ENCODE data around the gene HIGD1B.

The HIGD1B gene

DNA sequence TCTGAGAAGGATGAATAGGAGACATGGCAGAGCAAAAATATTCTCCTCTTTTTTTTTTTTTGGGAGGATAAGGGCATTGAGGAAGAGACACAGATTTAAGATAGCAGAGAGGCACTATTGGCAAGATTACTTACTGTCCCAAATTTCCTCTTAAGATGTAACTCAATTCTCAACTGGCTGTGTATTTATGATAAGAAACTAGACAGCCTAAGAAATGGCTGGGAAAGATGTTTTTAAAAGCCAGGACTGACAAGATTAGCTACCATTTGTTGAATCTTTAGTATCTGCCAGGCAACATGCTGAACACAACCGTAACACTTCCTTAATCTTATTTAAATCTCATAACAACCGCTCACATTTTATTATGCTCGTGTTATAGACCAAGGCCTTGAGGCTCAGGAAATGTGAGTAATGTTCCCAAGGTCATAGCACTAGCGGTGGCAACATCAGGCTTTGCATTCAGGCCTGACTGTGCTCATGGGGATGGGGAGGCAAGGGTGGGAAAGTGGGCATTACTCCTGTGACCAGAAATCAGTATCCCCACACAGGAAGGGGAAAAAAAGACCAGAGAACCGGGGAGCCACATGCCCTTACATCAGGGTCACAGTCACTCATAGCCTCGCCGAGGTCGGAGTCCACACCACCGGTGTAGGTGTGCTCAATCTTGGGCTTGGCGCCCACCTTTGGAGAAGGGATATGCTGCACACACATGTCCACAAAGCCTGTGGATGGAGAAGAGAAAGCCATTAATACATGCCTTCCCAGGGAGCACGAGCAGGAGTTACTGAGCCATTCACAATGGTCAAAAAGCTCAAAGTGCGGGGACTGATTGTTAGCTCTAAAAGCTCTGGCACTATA is 15.6 kb downstream of the HIGD1B start:
- Histone ChIP-seq H3K18ac (ENCODE audit: low read length) (no peak overlapping the region), H3K4me1 (ENCODE audit: control insufficient read depth, low read depth, low read length) (no peaks in the 10 kb centered on the region), H3K9ac (ENCODE audit: low read length) (no peak overlapping the region), H4K8ac (ENCODE audit: low read depth, low read length) (no peak overlapping the region), H2BK5ac (ENCODE audit: low read length) (no peak overlapping the region), H3K4ac (ENCODE audit: low read depth, low read length) (no peak overlapping the region), H4K5ac (ENCODE audit: low read length) (no peak overlapping the region), H2AK5ac (ENCODE audit: low read length) (no peak overlapping the region), H3K56ac (ENCODE audit: low read length) (no peak overlapping the region), H2BK120ac (ENCODE audit: low read depth, low read length) (no peak overlapping the region), H3K4me2 (ENCODE audit: low read length) (no peak overlapping the region), H2BK15ac (replicated peaks; ENCODE audit: low read depth) (no peak overlapping the region), H3K79me2 (ENCODE audit: control insufficient read depth, insufficient read depth, low read length) (no peaks in the 10 kb centered on the region), H3K36me3 (ENCODE audit: control insufficient read depth, insufficient read depth, low read length) (peaks cover 22% of the 10 kb centered on the region), H3K79me1 (ENCODE audit: low read length) (no peaks in the 10 kb centered on the region), H3K4me3 (ENCODE audit: low read length) (no peak overlapping the region), H3K27ac (ENCODE audit: low read depth, low read length) (no peak overlapping the region), H3K23ac (ENCODE audit: low read length) (no peak overlapping the region), H3K27me3 (ENCODE audit: insufficient read depth, low read length, poor library complexity) (no peaks in the 10 kb centered on the region)
- 100% methylated on average over 3 of the region's 12 CpGs for WGBS (ENCODE audit: extremely low coverage, insufficient coverage, low lambda C conversion rate)
- DNase-seq = no peak

DNA sequence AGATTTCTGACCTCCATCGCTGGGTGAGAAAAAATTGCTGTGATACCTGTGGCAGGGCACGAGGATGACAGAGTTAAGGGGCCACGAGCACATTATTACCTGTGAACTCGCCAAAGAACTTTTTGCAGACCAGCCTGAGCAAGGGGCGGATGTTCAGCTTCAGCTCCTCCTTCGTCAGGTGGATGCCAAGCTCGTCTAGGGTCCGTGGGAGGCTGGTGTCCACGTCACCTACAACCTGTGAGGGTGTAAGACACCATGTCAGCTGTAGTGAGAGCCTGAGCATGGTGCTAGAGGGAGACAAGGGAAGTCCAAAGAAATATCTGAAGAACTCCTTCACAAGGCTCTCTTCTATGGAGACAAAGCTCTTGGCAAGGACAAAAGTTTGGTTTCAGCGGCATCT is 17.1 kb downstream of the HIGD1B start:
- no peak overlapping the region for H4K5ac ChIP-seq (ENCODE audit: low read length)
- no peak overlapping the region for H2AK5ac ChIP-seq (ENCODE audit: low read length)
- peaks cover 16% of the 10 kb centered on the region for H3K36me3 ChIP-seq (ENCODE audit: control insufficient read depth, insufficient read depth, low read length)
- H3K4me2 ChIP-seq (ENCODE audit: low read length) = no peak overlapping the region
- H3K27ac ChIP-seq (ENCODE audit: low read depth, low read length) = no peak overlapping the region
- H3K9ac ChIP-seq (ENCODE audit: low read length) = no peak overlapping the region
- H3K4ac ChIP-seq (ENCODE audit: low read depth, low read length) = no peak overlapping the region
- no peak overlapping the region for H4K8ac ChIP-seq (ENCODE audit: low read depth, low read length)
- H3K56ac ChIP-seq (ENCODE audit: low read length) = no peak overlapping the region
- H3K79me1 ChIP-seq (ENCODE audit: low read length) = no peaks in the 10 kb centered on the region
- H3K4me1 ChIP-seq (ENCODE audit: control insufficient read depth, low read depth, low read length) = no peaks in the 10 kb centered on the region
- DNase-seq = no peak
- no peak overlapping the region for H3K4me3 ChIP-seq (ENCODE audit: low read length)
- no peak overlapping the region for H2BK15ac ChIP-seq (replicated peaks; ENCODE audit: low read depth)
- no peak overlapping the region for H3K18ac ChIP-seq (ENCODE audit: low read length)
- H3K79me2 ChIP-seq (ENCODE audit: control insufficient read depth, insufficient read depth, low read length) = no peaks in the 10 kb centered on the region
- no peak overlapping the region for H3K23ac ChIP-seq (ENCODE audit: low read length)
- H3K27me3 ChIP-seq (ENCODE audit: insufficient read depth, low read length, poor library complexity) = no peaks in the 10 kb centered on the region
- no peak overlapping the region for H2BK5ac ChIP-seq (ENCODE audit: low read length)
- H2BK120ac ChIP-seq (ENCODE audit: low read depth, low read length) = no peak overlapping the region
- no CpG with 5 or more reads among the region's 10 CpGs for WGBS (ENCODE audit: extremely low coverage, insufficient coverage, low lambda C conversion rate)

DNA sequence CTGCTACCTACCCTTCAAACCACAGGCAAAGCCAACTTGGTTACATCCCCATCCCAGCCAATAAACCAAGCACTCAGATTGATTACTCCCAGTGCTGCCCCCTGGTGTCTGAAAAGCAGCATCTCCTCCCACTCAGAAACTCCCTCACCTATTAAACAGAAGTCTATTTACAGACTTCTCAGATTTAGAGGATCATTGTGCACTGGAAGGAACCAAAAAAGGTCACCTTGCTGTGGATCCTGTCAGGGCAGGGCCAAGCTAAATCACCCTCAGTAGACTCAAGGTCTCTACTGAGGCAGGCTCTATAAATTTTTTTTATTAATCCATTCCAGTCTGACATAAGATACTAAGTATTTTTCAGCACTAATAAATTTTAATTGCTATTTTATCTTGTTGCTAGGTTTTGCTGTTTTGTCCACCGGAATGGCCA is 17.6 kb downstream of the HIGD1B start:
- Histone ChIP-seq H3K4me1 (ENCODE audit: control insufficient read depth, low read depth, low read length) (no peaks in the 10 kb centered on the region), H2BK15ac (replicated peaks; ENCODE audit: low read depth) (no peak overlapping the region), H3K4ac (ENCODE audit: low read depth, low read length) (no peak overlapping the region), H2AK5ac (ENCODE audit: low read length) (no peak overlapping the region), H3K79me1 (ENCODE audit: low read length) (no peaks in the 10 kb centered on the region), H3K9ac (ENCODE audit: low read length) (no peak overlapping the region), H3K36me3 (ENCODE audit: control insufficient read depth, insufficient read depth, low read length) (peaks cover 13% of the 10 kb centered on the region), H4K5ac (ENCODE audit: low read length) (no peak overlapping the region), H3K27me3 (ENCODE audit: insufficient read depth, low read length, poor library complexity) (no peaks in the 10 kb centered on the region), H3K79me2 (ENCODE audit: control insufficient read depth, insufficient read depth, low read length) (no peaks in the 10 kb centered on the region), H4K8ac (ENCODE audit: low read depth, low read length) (no peak overlapping the region), H3K4me2 (ENCODE audit: low read length) (no peak overlapping the region), H3K56ac (ENCODE audit: low read length) (no peak overlapping the region), H2BK120ac (ENCODE audit: low read depth, low read length) (no peak overlapping the region), H3K27ac (ENCODE audit: low read depth, low read length) (no peak overlapping the region), H2BK5ac (ENCODE audit: low read length) (no peak overlapping the region), H3K23ac (ENCODE audit: low read length) (no peak overlapping the region), H3K4me3 (ENCODE audit: low read length) (no peak overlapping the region), H3K18ac (ENCODE audit: low read length) (no peak overlapping the region)
- DNase-seq = peak; percentile 79
- no CpG with 5 or more reads among the region's 1 CpG for WGBS (ENCODE audit: extremely low coverage, insufficient coverage, low lambda C conversion rate)

DNA sequence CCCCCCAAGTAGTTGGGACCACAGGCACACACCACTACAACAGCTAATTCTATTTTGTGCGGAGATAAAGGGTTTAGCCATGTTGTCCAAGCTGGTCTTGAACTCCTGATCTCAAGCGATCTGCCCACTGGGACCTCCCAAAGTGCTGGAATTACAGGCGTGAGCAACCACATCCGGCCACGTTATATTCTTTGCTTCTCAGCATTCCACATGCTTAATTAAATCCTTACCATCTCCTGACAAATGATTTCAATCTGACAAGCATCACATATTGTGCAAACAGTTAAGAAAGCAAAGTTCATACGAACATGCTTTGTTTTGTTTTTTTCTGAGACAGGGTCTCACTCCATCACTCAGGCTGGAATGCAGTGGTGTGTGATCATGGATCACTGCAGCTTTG is 18.2 kb downstream of the HIGD1B start:
- no CpG with 5 or more reads among the region's 6 CpGs for WGBS (ENCODE audit: extremely low coverage, insufficient coverage, low lambda C conversion rate)
- no peak overlapping the region for H3K23ac ChIP-seq (ENCODE audit: low read length)
- no peak overlapping the region for H2BK5ac ChIP-seq (ENCODE audit: low read length)

DNA sequence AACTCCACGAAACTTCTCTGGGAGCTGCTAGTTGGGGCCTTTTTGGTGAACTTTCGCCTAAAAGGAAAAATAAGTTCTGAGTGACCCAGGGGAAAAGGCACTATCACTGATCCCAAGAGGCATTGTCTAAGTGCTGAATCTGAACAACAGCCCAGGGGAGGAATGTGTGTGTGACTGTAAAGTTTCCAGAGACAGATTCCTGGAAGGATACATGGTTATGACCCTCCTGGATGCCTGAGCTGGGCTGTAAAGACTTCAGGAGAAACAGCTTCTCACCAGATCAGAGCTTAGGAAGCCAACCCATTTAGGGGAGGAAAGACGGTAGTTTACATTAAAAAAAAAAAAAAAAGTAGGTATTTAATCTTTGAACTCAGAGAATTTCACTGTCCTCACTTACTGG is 20.2 kb downstream of the HIGD1B start:
- Histone ChIP-seq H3K23ac (ENCODE audit: low read length) (no peak overlapping the region), H3K4me3 (ENCODE audit: low read length) (no peak overlapping the region), H3K27me3 (ENCODE audit: insufficient read depth, low read length, poor library complexity) (no peaks in the 10 kb centered on the region), H4K5ac (ENCODE audit: low read length) (no peak overlapping the region), H2BK15ac (replicated peaks; ENCODE audit: low read depth) (no peak overlapping the region), H2AK5ac (ENCODE audit: low read length) (no peak overlapping the region), H3K79me2 (ENCODE audit: control insufficient read depth, insufficient read depth, low read length) (no peaks in the 10 kb centered on the region), H3K4ac (ENCODE audit: low read depth, low read length) (no peak overlapping the region), H3K4me2 (ENCODE audit: low read length) (no peak overlapping the region), H3K18ac (ENCODE audit: low read length) (no peak overlapping the region), H3K4me1 (ENCODE audit: control insufficient read depth, low read depth, low read length) (no peaks in the 10 kb centered on the region), H3K79me1 (ENCODE audit: low read length) (no peaks in the 10 kb centered on the region), H3K27ac (ENCODE audit: low read depth, low read length) (no peak overlapping the region), H4K8ac (ENCODE audit: low read depth, low read length) (no peak overlapping the region), H3K56ac (ENCODE audit: low read length) (no peak overlapping the region), H2BK5ac (ENCODE audit: low read length) (no peak overlapping the region), H2BK120ac (ENCODE audit: low read depth, low read length) (no peak overlapping the region), H3K9ac (ENCODE audit: low read length) (no peak overlapping the region), H3K36me3 (ENCODE audit: control insufficient read depth, insufficient read depth, low read length) (peaks cover 20% of the 10 kb centered on the region)
- no peak for DNase-seq
- no CpG with 5 or more reads among the region's 3 CpGs for WGBS (ENCODE audit: extremely low coverage, insufficient coverage, low lambda C conversion rate)

More for the DNA sequence above, 18.2 kb downstream of the HIGD1B start:
- no peaks in the 10 kb centered on the region for H3K79me2 ChIP-seq (ENCODE audit: control insufficient read depth, insufficient read depth, low read length)
- no peak overlapping the region for H4K8ac ChIP-seq (ENCODE audit: low read depth, low read length)
- H2AK5ac ChIP-seq (ENCODE audit: low read length) = no peak overlapping the region
- H3K4me1 ChIP-seq (ENCODE audit: control insufficient read depth, low read depth, low read length) = no peaks in the 10 kb centered on the region
- peaks cover 11% of the 10 kb centered on the region for H3K36me3 ChIP-seq (ENCODE audit: control insufficient read depth, insufficient read depth, low read length)
- no peaks in the 10 kb centered on the region for H3K27me3 ChIP-seq (ENCODE audit: insufficient read depth, low read length, poor library complexity)
- H3K27ac ChIP-seq (ENCODE audit: low read depth, low read length) = no peak overlapping the region
- H3K18ac ChIP-seq (ENCODE audit: low read length) = no peak overlapping the region
- no peak overlapping the region for H4K5ac ChIP-seq (ENCODE audit: low read length)
- H3K4me3 ChIP-seq (ENCODE audit: low read length) = no peak overlapping the region
- no peak overlapping the region for H2BK120ac ChIP-seq (ENCODE audit: low read depth, low read length)
- no peaks in the 10 kb centered on the region for H3K79me1 ChIP-seq (ENCODE audit: low read length)
- no peak for DNase-seq
- H3K4ac ChIP-seq (ENCODE audit: low read depth, low read length) = no peak overlapping the region
- H2BK15ac ChIP-seq (replicated peaks; ENCODE audit: low read depth) = no peak overlapping the region
- H3K56ac ChIP-seq (ENCODE audit: low read length) = no peak overlapping the region
- H3K4me2 ChIP-seq (ENCODE audit: low read length) = no peak overlapping the region
- H3K9ac ChIP-seq (ENCODE audit: low read length) = no peak overlapping the region

DNA sequence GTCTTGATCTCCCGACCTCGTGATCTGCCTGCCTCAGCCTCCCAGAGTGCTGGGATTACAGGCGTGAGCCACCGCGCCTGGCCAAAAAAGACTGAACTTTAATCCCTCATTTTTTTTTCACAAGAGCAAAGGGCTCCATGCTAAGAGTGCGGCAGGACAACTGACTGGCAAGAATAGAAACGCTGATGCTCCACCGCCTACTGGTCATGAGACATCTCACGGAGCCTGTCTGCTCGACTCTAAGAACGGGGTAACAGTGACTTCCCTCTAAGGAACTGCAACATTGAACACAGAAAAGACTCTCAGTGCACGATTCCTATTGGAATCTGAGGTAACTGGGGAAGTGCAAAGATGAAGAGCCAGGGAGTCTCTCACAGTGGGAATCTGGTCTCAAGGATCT is 23.9 kb downstream of the HIGD1B start:
- H3K4me3 ChIP-seq (ENCODE audit: low read length) = no peak overlapping the region
- no peaks in the 10 kb centered on the region for H3K4me1 ChIP-seq (ENCODE audit: control insufficient read depth, low read depth, low read length)

More for the DNA sequence above, 23.9 kb downstream of the HIGD1B start:
- no peak overlapping the region for H2AK5ac ChIP-seq (ENCODE audit: low read length)
- H3K27ac ChIP-seq (ENCODE audit: low read depth, low read length) = no peak overlapping the region
- DNase-seq = no peak
- no peak overlapping the region for H3K4me2 ChIP-seq (ENCODE audit: low read length)
- H3K4ac ChIP-seq (ENCODE audit: low read depth, low read length) = no peak overlapping the region
- H3K79me1 ChIP-seq (ENCODE audit: low read length) = no peaks in the 10 kb centered on the region
- H4K5ac ChIP-seq (ENCODE audit: low read length) = no peak overlapping the region
- no peak overlapping the region for H3K18ac ChIP-seq (ENCODE audit: low read length)
- no peak overlapping the region for H2BK15ac ChIP-seq (replicated peaks; ENCODE audit: low read depth)
- no peak overlapping the region for H3K9ac ChIP-seq (ENCODE audit: low read length)
- H2BK5ac ChIP-seq (ENCODE audit: low read length) = no peak overlapping the region
- H2BK120ac ChIP-seq (ENCODE audit: low read depth, low read length) = no peak overlapping the region
- H3K79me2 ChIP-seq (ENCODE audit: control insufficient read depth, insufficient read depth, low read length) = no peaks in the 10 kb centered on the region
- H3K56ac ChIP-seq (ENCODE audit: low read length) = no peak overlapping the region
- WGBS (ENCODE audit: extremely low coverage, insufficient coverage, low lambda C conversion rate) = no CpG with 5 or more reads among the region's 12 CpGs
- no peak overlapping the region for H4K8ac ChIP-seq (ENCODE audit: low read depth, low read length)
- no peaks in the 10 kb centered on the region for H3K27me3 ChIP-seq (ENCODE audit: insufficient read depth, low read length, poor library complexity)
- no peak overlapping the region for H3K23ac ChIP-seq (ENCODE audit: low read length)
- H3K36me3 ChIP-seq (ENCODE audit: control insufficient read depth, insufficient read depth, low read length) = peaks cover 16% of the 10 kb centered on the region
